Liver (tissue), 3 donors: Measurements from ENCODE around the gene NTF4.

ENCODE experiments used
- CTCF ChIP-seq: fragments of 150-350 bp; IDR thresholded peaks from 2 replicates; pipeline ENCODE4 v1.5.1; 2017; ENCODE audit warnings: improper control_type of control experiment, low read depth, low read length; ENCODE audit not compliant: missing input control
- GABPA ChIP-seq, 2 donors: IDR thresholded peaks in 1 of 2; conservative IDR thresholded peaks in 1 of 2; 2 replicates each; pipeline ENCODE4 v1.6.1; 2016; ENCODE audit warnings: antibody characterized with exemption in 2 of 2, mild to moderate bottlenecking in 1 of 2, moderate library complexity in 1 of 2
- REST ChIP-seq: IDR thresholded peaks from 2 replicates; pipeline ENCODE4 v1.6.1; 2016; ENCODE audit warnings: antibody characterized with exemption, mild to moderate bottlenecking
- donor health status: healthy.
- donor health status: healthy.

- TF ChIP-seq CTCF: no peak
- TF ChIP-seq REST: no peak
- no peak for TF ChIP-seq GABPA (IDR thresholded peaks at IDR 0.05 in 1 of 2, conservative IDR thresholded peaks at IDR 0.05 in 1 of 2)
These were observed 39.7 kb upstream of the NTF4 start for GRCh38 chr19:49104229-49104864.
